NCI-H2029 treated with DMSO at 0.1 percent for 48 hours (cell line): Measurements from ENCODE around the gene SLC6A15.

ENCODE experiments used
- DNase-seq: peaks from one replicate; lab custom pipeline; 2025; lab: John Stamatoyannopoulos, UW

The SLC6A15 gene

DNA sequence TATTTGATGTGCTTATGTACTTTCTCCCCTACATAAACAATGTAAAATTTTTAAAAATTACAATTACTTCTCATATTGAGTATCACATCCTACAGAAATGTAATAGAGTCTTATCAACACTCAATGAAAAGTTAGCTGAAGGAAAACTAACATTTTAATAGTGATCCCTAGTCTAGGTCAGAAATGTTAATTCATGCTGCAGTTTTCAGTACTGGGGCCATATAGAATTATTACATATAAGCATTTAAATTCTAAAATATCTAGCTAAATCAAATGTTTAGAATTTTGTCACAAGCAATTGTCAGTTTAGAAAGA lies 37.8 kb downstream of the SLC6A15 start:
- no peak for DNase-seq

DNA sequence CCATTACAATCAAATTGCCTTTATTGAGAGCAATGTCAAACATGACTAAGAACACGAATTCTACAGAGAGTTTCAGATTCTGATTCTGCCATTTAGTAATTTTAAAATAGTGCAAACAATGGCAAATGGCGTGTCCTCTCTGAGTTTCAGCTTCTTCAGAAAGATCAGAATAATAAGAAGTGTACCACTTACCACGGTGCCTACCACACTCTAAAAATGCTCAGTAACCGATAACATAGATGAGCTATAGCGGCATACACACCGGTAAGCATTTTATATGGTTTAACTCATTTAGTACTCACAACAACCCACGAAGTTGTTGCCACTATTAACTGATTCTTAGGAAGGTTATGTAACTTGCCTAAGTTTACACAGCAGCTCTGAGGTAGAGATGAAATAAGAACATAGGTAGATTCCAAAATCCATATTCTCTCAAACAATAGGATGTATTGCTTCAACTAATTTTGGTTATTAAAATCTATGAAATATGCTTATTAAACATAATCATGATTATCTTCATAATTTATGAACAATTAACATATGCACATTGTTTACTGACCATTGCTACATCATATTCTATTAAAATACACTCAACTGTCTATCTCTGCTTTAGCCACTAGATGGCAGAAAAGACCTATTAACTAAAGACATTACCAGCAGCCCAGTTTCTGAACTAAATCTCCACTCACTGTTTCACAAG lies 38.3 kb downstream of the SLC6A15 start:
- peak; percentile 63 for DNase-seq

DNA sequence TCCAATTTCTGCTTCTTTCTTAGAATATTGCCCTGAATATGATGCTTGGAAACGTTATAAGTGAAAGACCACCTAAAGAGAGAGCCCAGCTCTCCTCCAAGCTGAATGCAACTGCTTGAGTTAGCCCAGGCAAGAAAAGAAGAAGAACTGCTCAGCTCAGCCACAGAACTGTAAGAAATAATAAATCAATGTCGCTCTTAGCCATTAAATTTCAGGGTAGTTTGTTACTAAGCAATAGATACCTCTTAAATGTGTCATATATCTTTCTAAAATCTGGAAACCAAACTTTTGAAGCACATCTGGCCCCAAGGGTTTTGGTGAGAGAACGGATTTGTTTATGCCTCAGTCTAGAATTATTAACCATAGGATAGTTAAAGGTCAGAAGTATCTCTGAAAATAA lies 50.4 kb downstream of the SLC6A15 start:
- no peak for DNase-seq

DNA sequence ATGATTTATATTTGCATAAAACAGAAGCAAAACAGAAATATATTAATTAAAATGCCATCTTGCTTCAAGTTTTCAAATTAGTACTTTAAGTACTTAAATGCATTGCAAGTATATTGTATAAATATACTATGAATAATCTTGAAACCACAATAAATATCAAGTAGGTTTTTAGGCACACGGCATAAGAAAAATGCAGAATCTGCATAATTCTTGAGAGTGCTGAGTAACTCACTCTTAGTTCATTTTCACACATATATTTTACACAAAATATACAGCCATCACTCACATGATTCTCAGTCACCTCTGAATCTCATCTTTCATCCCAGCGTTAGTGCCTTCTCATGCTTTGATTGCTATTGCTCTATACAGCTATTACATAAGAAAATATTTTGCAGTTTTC lies 51.9 kb downstream of the SLC6A15 start:
- DNase-seq, result no peak

DNA sequence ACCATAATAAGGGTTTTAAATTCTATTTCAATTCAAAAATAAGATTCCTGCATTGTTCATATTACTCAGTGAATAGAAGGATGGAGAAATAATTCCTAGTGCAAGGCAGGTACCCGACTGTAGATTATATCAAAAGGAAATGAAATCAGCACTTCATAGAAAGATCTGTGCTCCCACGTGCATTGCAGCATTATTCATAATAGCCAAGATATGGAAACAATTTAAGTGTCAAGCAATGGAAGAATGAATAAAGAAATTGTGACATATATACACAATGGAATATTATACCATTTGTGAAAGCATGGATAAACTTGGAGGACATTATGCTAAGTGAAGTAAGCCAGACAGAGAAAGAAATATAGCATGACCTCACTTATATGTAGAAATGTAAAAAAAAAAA lies 53.8 kb downstream of the SLC6A15 start:
- DNase-seq, result no peak

DNA sequence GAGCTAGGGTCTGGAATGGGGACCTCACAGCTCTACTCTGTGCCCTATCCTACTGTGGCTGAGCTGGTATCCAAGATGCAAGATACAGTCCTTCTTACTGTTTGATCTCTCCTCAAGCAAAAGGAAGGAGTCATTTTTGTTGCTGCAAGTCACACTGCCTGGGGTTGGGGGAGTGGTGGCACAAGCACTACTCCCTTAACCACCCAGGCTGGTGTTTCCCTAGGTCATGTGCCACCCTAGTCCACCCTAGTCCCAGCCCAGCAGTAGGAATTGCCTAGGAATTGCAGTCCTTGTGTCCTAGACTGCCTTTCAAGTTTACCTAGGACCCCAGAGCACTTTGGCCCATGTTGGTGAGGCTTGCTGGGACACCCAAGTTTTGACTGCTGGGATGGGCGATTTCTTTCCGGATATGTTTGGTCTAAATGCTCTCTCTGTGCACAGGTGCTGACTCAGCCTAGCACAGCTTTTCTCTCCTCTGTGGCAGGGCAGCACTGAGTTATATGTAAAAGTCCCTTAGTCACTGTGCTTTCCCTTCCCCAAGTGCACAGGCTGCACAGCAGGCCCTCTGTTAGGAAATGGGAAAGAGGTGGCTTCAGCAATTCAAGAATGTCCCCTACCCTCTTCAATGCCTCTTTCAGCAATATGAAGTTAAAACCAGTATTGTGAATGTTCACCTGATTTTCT lies 54.9 kb downstream of the SLC6A15 start:
- no peak for DNase-seq

DNA sequence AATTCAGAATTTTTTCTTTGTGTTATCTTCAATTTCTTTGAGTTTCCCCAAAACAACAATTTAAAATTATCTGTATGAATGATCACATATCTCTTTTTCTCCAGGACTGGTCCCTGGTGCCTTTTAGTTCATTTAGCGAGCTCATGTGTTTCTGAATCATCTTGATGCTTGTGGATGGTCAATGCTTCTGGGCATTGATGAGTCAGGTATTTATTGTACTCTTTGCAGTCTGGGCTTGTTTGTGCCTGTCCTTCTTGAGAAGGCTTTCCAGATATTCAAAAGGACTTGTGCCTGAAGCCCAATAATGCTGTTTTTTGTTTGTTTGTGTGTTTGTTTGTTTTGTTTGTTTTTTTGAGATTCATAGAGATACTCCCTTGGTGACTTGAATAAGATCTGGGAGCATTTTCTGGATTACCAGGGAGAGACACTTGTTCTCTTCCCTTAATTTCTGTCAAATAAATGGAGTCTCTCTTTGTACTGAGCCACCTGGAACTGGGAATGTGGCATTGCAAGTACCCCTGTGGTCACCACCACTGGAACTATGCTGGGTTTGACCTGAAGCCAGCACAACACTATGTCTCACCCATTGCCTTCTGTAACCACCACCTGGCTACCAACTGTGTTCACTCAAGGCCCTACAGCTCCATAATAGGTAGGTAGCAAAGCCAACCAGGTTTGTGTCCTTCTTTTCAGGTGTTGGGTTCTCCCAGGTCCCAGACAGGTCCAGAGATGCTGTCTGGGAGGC lies 56.3 kb downstream of the SLC6A15 start:
- no peak for DNase-seq

DNA sequence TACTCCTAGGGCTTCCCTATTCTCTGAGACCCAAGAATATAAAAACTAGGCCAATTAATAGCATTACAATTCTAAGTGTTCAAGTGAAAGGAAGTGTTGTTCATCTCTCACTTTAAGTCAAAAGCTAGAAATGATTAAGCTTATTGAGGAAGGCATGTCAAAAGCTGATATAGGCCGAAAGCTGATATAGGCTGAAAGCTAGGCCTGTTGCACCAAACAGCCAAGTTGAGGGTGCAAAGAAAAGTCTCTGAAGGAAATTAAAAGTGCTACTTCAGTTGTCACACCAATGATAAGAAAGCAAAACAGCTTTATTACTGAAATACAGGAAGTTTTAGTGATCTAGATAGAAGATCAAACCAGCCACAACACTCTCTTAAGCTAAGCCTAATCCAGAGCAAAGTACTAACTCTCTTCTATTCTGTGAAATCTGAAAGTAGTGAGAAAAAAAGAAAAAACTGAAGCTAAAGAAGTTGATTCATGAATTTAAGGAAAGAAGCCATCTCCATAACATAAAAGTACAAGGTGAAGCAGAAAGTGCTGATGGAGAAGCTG lies 68.9 kb downstream of the SLC6A15 start:
- DNase-seq, result no peak

DNA sequence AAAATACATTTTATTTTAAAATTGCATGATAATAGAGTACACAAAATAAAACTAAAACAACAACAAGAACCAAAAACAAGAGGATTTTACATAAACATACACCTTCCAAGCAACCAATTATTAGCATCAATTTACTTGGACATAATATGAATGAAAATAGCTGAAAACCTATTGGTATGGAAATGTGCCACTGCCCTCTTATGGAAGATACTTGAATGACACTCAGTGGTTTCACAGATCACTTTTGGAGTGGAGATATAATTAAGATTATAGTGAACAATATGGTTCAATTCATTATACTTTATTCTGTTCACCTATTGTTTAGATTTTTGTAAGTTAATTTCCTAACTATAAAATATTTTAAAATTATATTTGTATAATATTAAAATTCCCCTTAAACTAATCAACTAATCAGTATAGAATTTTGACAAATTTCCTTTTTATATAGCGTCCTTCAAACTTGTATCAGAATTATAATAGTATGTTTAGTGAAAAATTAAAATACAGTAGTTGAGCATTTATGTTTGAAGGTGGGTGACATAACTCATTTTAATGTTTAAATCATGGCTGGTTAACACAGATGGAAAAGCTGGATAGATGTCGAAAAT lies 70.1 kb downstream of the SLC6A15 start:
- DNase-seq, result peak; percentile 43

DNA sequence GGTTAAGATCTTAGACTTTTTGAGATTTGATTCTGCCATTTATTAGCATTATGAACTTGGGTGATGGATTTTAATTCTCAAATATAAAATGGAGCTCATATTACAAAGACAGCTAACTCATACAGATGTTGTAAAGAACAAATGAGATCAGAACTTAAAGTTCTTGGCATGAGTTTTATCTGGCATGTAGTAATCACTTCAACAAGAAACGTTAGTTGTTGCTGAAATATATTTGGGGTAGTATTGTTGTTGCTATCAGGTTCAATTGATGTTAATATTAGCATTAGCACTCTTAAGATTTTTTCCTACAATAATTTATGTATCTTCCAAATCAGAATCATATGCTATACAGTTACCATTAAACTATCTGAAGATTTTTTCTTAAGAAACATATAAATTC lies 71.0 kb downstream of the SLC6A15 start:
- DNase-seq, result no peak

DNA sequence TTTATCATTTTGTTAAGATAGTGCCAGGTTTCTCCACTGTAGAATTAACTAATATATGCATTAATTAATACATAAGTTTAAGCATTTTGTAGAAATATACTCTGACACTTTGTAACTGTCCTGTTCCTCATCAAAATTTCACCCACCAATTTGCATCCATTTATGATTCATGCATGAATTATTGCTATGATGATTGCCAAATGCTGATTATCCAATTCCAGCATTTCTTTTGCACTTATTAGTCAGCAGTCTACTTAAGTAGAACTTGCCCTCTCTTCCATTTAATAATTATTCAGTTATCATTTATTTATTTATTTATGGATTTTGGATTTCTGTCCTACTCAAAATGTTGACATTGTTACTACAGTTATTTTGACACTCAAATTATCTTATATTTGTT lies 72.2 kb downstream of the SLC6A15 start:
- DNase-seq, result no peak

DNA sequence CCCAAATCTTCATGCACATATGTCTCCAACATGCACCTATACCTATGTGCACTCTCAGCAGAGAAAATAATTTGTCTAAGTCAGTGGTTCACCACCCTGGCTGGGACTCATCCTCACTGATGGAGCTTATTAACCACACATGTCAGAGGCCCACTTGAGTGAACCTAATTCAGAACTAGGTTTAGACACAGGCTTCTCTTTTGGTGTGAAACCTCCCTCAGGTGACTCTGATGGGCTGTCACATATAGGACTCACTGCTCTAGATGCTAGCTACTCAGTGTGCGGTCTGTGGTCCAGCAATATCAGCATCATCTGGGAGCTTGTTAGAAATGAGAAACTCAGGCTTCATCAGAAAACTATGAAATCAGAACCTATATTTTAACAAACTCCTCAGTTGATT lies 85.7 kb downstream of the SLC6A15 start:
- no peak for DNase-seq

DNA sequence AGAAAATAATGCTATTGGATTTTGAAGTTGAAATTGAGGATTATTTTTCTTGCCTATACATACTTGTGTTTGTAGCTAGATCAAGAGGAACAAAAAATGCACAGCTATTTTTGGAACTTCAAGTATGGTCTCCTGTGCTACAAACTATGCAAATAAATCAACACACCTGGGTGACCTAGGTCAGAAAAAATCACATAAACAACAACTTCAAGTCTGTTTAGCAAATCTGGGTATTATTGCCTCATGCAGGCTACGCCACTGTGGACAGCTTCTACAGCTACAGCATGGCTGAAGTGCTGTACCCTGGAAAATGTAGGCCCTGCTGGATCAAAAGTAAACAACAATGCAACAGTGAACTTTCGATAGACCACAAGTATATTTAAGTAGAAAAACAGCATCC lies 87.5 kb downstream of the SLC6A15 start:
- DNase-seq, result no peak

DNA sequence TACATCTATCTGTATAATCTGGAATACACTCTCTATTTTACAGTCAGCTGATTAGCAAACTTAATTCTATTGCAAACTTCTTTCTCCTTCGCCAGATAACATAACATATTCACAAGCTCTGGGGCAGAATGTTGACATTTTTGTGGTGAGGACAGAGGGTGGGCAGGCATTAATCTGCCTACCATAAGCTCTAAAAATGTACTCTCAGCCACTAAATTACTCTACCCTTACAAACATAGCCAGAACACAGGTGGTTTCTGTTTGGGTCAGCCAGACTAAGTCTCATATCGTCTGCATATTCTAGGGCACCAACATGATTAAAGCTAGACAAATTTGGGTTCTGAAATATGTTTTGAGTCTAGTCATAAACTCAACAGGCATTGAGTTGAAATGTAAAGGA lies 90.1 kb downstream of the SLC6A15 start:
- DNase-seq, result no peak

DNA sequence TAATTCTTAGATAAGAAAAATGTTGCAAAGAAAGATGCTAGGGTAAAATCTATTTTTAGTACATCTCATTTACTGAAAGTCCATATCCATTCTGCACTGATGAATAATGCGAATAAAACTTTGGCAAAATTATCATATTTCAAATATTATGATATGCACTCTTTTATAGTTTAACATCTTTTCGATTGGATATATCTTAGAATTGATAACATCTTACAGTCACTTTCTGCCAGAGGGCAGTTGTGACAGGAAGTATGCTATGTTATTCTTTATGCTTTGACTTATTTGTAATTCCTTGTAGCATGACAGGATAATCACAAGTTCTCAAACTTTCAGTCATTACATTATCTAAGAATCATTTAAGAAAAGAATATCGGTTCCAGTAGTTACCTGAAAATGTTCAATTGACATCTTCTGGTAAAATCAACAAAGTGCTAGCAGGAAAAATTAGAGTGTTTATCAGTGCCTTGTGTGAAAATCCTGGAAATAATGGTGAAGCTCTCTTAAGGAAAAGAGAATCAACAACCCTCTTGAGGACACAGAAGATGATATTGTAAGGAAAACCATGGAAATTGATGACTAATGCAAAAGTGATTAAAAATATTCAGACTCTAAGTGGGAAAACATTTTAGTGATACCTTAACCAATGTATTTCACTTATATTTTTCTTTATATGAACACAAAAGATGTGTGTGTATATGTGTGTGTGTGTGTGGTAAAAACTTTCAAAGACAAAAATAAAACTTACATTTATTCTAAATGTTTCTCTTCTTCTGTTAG lies 95.5 kb downstream of the SLC6A15 start:
- DNase-seq, result no peak

DNA sequence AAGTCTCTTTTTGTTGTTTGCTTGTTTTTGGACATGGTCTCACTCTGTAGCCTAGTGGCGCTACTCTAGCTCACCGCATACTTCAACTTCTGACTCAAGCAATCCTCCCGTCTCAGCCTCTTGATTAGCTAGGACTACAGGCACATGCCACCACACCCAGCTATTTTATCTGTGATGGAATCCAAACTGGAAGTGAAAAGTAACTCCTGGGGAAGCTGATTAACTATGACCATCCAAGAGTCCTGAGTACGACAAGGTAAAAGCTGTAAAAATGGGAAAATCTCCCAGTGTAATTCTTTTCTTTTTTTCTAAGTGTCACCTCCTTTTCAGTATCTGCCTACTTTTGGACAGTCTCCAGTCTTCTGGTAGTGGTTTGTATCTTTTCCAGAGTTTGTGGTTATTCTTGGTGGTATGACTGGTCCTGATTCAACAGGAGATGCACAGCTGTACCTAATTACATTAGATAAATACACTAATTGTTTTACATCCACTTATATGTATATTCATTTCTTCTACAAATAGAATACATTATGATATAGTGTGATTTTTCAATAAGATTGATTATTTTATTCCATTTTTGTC lies 97.8 kb downstream of the SLC6A15 start:
- DNase-seq, result no peak

DNA sequence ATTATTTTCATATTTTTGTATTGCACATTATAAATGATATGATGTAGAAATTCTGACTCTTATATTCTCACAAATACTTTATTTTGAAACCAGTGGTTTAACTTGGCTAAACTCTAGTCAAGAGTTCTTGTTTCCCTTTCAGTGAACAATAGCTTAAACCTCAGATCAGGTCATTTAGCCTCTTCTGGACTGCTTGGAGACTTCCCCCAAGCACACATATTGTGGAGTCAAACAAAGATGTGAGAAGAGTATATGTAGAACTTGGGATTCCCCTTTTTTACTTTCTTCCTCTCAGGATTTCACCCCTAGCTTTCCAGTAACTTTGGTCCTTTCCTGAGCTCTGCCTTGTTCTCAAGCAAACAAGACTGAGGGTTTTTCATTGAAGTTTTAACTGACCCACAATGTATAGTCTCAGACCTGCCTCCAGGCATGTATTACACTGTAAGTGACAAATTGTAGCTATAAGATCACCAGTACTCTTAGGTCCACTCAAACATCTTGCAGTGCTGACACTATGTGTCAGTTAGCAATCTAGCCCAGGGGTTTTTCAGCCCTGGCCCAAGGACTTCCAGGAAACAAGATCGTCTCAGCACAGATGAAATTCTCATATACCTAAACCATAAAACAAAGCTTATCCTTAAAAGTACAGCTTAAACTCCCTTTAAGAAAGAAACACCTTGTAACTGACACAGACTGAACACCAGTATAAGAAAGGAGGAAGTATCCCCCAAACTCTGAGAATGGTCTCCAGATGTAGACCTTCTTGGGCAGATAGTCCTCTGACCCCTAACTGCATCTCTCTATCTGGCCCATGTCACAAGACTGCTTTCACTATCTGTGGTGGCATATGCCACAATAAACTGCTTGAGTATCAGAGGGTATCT lies 98.6 kb downstream of the SLC6A15 start:
- no peak for DNase-seq

DNA sequence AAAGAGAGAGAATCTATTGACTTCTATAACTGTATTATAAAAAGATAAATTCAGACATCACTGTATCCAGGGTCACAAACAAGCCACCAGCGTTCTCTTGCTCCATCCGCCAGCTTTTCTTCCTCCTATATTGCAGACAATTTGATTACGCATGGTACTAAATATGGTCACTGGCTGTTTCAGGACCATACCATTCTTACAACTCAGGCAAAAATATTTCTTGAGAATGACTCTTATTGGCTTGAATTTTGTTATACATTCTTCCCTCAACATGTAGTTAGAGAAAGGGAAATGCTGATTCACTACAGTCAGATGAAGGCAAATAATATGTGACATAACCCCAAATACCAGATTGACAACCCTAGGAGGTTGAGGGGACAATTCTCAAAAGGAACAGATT lies 101.3 kb downstream of the SLC6A15 start:
- no peak for DNase-seq

DNA sequence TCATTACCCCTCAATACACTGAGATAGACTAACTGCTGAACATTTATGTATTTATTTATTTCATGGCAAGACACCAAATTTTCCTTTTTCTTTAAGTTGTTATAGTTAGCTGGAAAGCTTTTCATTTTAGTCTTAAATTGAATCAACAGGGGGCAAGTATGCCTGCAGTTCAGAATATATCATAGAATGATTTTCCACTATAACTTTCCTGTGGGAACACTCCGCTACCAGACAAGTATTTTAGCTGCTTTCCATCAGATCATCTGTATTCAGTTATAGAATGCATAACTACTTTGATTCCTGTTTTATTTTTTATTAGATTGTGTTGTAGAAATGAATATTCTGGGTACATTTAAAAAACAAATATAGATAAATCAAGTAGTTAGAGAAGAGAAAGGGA lies 102.0 kb downstream of the SLC6A15 start:
- no peak for DNase-seq
